ENCODE measurements around the gene MTHFS.
"Not testable (repeated sequence)": the region's sequence is repeated elsewhere in the genome, so short reads cannot be mapped to it uniquely, and the experiment has no call there.

MTHFS gene

DNA sequence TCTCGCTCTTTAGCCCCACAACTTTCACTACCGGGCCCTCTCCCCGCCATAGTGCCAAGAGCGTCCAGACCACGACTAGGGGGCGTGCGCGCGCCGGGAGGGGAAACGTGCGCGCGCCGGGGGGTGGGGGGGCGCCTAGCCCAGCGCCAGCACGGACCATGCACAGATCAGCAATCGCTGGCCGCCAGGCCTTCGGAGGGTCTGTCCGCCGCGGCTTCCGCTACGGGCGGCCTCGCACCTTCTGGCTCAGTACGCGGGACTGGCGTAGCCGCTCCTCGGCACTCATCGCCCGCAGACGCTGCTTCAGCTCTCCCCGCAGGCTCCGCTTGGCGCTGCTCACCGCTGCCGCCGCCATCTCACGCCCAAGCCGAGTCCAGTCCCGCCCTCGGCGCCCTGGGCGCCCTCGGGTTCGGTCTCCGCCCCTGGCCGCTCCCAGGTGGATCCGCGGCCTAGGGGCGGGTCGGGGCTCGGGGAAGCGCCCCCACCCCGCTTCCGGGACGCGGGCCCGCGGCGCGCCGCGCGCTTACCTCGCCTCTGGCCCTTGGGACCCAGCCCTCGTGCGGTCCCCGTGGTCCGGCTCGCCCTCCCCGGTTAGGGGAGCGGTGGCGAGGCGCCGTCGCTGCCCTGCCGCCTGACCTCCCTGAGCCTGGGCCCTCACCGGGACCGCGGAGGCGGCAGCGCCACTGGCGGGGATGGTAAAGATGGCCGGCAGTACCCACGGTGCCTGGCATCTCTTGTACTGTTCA, at the start of gene MTHFS:
Gene MTHFS (minus strand): TSS at position 381 of the 746 bp plus-strand sequence. CDS start 26 bp downstream, at position 355.
- DNase-seq = peak; percentile 82

DNA sequence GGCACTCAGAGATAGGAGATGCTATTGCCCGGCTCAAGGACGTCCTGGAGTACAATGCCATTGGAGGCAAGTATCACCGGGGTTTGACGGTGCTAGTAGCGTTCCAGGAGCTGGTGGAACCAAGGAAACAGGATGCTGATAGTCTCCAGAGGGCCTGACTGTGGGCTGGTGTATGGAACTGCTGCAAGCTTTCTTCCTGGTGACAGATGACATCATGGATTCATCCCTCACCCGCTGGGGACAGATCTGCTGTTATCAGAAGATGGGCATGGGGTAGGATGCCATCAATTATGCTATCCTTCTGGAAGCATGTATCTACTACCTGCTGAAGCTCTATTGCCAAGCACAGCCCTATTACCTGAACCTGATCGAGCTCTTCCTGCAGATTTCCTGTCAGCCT, 47.8 kb upstream of the MTHFS start:
- DNase-seq = no peak

DNA sequence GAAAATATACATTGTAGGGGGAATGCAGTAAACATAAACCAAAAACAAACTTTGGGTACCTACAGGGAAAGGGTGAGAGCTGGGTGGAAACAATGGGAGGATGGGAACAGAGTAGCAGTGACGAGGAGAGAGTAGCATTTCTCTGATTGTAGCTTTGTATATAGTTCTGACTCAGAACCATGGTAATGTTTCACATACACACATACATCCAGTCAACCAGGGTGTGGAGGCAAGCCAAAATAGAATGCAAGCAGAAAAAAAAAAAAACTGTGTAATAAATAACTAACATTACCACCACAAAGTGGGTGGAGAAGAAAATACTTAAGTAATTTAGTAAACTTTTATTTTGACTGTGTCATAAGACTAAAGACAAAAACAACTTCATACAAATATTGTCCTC, 47.0 kb upstream of the MTHFS start:
- DNase-seq = no peak

DNA sequence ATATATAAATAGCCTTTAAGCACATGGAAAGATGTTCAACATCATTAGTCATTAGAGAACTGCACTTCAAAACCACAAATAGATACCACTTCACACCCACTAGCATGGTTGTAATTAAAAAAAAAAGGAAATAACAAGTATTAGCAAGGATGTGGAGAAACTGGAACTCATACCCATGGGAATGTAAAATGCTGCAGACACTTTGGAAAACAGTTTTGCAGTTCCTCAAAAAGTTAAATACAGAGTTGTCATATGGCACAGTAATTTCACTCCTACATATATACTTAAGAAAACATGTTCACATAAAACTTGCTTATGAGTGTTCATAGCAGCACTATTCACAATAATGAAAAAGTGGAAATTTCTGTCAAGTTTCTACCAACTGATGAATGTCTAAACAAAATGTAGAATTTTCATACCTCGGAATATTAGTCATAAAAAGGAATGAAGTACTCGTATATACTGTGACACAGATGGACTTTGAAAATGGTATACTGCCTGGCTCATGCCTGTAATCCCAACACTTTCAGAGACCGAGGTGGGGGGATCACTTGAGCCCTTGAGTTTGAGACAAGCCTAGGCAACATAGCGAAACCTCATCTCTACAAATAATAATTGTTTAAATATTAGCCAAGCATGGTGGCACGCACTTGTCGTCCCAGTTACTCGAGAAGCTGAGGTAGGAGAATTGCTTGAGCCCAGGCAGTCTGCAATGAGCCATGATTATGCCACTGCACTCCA, 46.1 kb upstream of the MTHFS start:
- no peak for DNase-seq

DNA sequence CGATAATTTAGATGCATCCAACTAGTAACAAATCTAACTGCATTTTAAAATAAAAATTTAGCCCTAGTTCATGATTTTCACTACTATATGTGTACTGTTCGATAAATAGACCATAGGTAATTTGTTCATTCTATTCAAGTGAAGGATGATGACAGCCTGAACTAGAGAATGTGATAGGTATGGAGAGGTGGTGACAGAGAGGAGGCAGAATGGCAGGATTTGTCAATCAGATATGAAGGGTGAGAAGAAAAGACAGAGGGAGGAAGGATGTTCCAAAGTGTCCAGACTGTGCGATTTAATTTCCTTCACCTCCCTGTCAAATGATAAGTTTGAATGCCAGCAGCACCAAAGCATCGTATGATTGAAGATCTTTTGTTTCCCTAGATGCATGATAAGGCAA, 42.6 kb upstream of the MTHFS start:
- no peak for DNase-seq

DNA sequence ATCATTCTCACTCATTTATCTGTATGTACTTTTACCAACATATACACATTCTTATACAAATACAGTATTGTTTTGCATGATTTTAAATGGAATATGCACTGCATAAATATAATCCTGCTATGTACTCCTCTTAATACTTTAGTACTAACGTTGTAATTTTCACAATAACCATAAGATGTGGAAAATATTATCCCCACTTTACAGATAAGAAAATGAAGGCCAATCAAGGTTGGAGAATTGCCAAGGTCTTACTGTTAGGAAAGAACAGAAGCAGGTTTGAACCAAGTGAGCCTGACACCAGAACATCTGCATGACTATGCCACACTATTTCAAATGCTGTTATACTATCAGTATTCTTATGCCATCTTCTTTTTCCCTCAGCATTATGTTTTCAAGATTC, 41.3 kb upstream of the MTHFS start:
- DNase-seq = no peak

DNA sequence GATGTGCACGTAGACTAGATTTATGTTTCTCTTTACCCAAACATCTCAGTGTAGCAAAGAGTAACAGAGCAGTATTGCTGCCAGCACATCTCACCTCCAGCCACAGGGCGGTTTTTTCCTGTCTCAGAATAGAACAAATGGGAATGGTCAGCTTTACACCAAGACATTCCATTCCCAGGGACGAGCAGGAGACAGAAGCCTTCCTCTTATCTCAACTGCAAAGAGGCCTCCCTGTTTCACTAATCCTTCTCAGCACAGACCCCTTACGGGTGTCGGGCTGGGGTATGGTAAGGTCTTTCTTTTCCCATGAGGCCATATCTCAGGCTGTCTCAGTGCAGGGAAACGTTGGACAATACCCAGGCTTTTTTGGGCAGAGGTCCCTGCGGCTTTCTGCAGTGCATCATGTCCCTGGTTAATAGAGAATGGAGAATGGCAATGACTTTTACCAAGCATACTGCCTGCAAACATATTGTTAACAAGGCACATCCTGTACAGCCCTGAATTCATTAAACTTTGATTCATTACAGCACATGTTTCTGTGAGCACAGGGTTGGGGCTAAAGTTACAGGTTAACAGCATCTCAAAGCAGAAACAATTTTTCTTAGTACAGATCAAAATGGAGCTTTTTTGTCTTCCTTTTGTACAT, 38.9 kb upstream of the MTHFS start:
- not testable (repeated sequence) for DNase-seq

DNA sequence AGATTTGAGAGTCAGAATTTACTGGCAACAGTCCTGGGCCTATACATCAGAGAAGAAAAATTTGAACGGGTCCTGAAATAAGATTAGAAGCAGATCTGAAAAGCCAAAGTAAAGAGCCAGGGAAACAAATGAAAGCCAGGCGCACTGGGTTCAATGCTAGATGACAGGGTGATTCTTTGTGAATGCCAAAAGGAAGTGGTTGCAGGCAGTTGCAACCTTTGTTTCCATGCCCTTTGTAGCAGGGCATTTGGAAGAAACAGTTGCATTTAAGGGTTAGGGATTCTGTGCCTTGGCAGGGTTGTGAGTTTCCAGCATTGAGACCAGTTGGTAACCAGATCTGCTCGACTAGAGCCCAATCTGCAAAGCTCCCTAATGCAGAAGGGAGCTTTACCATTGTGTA, 36.4 kb upstream of the MTHFS start:
- DNase-seq = no peak

DNA sequence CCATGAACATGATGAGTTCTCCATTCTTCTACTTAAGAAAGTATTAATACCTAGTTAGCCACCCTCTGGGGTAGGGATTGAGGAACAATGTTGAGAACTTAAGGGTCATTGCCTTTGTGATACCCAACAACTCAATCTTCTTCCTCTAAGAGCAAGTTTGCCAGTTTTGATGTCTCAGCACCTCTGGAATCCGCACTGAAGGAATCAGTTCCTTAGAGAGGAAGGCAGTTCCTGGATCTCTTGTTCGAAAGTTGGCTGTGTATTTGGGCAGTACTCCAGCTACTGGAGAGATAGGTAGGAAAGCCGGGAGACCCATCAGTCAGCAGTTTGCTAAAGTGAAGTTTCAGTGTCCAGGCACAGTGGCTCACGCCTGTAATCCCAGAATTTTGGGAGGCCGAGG, 35.6 kb upstream of the MTHFS start:
- no peak for DNase-seq

DNA sequence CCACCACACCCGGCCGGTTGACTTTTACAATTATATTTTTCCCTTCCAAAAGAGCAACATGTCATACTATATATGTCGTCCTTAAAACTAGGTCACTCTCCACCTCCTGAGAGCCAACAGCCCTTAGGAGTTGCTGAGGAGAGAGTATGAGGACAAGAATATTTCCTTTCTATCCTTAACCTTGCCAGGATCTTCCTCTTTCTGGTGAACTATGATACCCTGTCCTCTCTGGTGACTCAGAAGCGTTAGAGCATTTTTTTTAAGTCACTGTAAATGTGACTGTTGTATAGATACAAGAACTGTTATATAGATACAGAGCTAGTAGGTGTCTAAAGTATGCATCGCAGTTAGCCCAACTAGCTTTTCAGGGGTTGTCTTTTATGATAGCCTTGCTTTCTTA, 33.7 kb upstream of the MTHFS start:
- DNase-seq = no peak

DNA sequence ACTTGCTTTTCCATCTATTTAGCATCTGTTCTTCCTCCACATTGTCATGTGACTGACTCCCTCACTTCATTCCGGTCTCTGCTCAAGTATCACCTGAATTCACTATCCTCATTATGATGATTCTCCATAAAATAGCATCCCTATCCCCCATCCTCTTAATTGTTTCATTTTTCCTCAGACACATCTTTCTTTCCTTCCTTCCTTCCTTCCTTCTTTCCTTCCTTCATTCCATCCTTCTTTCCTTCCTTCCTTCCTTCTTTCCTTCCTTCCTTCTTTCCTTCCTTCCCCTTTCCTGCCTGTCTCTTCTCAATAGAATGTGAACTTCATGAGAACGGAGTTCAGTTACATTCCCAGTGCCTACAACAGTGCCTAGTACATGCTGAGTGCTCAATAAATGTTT, 32.6 kb upstream of the MTHFS start:
- DNase-seq = no peak

DNA sequence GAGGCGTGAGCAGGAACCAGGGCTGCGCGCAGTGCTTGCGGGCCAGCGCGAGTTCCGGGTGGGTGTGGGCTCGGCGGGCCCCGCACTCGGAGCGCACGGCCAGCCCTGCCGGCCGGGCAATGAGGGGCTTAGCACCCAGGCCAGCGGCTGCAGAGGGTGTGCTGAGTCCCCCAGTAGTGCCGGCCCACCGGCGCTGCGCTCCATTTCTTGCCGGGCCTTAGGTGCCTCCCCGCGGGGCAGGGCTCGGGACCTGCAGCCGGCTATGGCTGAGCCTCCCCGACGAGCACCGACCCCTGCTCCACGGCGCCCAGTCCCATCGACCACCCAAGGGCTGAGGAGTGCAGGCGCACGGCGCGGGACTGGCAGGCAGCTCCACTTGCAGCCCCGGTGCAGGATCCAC, 29.3 kb upstream of the MTHFS start:
- not testable (repeated sequence) for DNase-seq

DNA sequence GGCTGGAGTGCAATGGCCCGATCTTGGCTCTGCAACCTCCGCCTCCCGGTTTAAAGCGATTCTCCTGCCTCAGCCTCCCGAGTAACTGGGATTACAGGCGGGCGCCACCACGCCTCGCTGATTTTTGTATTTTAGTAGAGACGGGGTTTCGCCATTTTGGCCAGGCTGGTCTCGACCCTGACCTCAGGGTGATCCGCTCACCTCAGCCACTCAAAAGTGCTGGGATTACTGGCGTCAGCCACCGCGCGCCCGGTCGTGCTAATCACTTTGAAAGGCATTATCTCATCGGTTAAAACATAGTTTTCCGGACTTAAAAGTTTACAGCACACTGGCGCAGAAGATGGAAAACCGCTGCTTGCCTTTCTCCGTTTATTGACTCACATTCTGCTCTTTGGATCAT, 27.6 kb upstream of the MTHFS start:
- DNase-seq = no peak

DNA sequence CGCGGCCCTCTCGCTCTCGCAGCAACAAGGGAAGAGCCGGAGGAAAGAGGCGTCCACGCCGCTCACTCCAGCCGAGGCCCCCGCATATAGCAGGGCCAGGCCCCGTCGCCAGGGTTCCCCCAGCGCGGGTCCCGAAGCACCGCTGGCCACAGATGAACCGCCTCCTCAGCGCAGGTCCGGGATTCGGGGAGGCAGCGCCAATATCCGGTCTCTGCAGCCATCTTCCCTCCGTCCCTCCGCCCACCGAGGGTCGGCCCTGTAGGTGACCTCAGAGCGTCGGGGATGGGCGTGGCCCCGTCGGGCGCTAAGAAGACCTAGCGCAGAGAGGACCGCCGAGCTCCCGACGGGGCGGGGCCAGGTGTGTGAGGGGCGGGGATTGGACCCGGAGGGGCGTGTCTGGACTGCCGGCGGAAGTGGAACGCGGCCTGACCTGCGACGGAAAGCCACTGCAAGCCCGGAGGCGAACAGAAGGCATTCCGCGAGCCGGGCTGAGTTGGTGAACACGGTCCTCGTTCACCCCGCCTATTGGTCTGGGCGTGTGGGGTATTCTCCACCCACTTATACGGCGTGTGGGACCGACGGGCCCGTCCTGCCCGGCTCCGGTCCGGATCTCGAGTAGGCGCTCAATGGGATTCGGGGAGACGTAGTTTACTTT, 26.8 kb upstream of the MTHFS start:
- peak; percentile 99 for DNase-seq

DNA sequence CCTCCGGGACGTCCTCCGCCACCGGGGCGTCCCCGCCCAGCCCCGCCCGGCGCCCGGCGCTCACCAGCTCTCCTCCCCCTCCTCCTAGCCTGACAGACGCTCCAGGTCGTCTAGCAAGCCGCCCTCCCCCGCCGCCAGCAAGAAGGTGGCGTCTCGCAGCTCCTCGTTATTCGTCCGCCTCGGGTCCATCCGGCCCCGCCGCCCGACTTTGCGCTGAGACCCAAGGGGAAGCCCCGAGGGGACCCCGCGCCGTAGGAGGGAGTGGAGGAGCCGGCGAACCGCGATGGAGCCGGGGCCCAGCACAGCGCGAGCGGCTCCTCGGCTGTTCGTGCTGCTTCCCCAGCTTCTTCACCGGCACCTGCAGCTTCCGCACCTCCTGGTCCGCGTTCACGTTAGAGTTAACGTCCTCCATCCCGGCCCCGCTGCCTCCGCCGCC, 26.3 kb upstream of the MTHFS start:
- peak; percentile 37 for DNase-seq

DNA sequence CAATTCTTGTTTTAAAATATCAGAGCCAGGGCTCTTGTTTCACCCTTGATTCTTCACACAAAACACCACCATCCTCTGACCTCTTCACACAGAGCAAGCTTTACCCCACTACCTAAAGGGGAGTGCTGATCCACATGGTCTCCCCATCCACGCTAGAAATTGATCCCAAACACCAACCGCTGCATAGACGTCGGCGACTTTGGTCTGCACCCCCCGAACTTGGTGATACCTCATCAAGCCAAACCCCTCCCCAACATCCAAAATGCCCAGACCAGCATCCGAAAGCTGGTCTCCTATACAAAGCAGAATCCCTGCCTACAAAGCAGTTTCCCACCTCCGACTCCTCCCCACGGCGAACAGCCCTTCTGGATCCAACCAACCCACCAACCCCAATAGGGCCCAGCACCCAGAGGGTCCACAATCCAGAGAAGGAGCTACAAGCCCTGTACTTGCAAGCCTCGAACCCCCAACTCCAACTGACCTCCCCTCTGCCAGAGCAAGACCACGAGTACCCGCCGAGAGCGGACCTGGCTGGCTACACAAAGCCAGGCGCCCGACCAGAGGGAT, 25.8 kb upstream of the MTHFS start:
- no peak for DNase-seq

DNA sequence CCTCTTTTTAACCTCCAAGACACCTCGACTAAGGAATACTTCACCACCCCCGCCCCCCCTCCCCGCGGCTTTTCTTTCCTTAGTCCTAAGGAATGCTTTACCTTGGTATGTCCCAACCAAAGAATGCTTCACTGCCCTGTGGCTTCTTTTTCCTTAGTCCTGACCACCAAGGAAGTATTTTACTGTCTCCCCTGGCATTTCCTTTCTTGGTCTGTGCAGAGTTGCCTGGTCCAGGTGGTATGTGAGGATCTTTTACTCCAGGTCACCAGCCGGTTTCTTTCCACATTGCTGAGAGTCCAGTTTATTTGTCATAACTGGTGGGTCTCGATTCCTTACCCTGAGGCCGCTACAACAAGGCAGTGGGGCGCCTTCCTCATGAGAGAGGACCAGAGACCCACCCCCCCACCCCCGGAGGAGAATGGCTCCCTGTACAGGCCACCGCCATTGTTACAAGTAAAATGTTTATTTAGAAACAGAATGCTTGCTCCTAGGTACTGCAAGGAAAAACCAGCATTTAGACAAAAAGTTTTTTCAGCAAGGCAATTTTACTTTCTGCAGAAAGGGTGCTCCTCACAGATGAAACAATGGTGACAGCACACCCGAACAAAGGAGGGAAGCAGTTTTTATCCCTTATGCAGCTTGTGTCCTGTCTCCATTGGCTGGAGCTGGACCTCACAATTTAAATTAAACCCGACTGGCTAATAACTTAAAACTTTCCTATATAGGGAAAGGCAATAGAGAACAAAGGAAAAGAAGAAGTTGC, 23.1 kb upstream of the MTHFS start:
- DNase-seq = no peak

DNA sequence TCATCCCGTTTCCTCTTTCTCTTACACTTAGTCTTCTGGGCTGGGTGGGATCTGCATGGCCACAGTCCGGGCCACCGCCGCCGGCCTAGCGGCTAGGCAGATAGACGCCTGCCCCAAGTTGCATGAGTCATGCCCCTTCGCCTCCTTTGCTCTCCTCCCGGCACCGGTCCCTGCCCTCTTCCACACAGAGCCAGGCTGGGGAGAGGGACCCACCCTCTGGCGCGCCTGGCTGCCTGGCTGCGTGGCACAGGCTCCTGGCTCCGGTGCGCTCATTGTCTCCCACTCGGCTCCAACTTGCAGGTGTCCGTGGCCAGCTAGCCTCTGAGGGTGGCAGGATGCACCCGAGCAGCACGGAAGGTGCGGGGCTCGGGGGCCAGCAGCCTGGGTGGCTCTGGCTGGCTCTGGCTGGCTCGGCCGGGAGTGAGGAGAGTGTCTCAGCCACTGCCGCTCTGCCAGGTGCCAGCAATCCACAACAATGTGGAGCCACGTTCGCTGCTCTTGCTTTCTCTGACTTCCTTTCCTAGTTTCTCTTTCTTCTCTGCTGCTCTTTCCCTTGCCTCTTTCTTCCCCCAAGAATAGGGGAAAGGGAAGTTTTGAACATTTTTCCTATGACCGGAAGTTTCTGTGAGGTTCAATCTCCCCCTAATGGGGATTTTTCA, 22.4 kb upstream of the MTHFS start:
- DNase-seq = no peak

DNA sequence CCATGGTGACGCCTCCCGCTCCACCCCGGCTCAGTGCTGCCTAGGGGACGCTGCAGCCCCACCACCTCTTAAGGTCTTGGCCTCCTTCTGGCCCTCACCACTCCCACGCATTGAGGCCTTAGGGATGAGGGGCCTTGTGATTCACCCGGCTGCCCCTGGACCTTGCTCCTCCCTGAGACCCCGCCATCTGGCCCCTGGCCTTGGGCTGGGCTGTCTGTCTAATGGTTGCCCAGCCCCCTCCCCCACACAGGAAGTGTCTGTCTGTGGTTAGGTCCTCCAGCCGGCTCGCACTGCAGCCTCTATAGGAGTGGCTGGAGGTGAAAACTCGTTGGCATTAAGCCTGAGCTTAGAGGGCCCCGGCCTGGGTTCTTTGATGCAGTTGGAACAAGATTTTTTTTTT, 21.5 kb upstream of the MTHFS start:
- no peak for DNase-seq

DNA sequence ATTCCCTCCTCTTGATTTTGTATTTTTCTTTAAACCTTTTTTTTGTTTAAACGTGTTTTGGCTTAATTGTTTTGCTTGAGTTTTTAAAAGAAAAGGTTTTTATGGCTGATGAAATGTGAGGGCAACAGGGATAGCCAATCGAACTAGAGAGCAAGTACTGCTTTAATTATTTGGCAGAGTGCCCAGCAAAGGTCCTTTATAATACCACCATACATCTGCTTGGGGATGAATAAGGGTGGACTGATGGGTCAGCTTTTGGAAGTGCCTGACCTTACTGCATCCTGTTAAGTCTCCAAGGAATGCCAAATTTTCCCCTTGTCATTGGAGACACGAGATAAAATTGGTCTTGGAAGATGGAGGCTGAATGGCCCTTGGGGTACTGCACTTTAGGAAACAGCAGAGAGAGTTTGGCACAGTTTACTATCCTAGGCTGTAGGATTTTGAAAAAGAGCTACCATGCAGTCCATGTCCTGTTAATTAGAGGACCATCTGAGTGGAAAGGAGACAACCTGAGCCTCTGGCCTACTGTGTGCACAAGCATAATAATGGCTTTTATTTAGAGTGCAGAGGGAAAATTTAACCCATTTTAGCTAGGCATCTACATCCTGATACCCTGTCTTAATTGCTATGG, 19.8 kb upstream of the MTHFS start:
- no peak for DNase-seq

DNA sequence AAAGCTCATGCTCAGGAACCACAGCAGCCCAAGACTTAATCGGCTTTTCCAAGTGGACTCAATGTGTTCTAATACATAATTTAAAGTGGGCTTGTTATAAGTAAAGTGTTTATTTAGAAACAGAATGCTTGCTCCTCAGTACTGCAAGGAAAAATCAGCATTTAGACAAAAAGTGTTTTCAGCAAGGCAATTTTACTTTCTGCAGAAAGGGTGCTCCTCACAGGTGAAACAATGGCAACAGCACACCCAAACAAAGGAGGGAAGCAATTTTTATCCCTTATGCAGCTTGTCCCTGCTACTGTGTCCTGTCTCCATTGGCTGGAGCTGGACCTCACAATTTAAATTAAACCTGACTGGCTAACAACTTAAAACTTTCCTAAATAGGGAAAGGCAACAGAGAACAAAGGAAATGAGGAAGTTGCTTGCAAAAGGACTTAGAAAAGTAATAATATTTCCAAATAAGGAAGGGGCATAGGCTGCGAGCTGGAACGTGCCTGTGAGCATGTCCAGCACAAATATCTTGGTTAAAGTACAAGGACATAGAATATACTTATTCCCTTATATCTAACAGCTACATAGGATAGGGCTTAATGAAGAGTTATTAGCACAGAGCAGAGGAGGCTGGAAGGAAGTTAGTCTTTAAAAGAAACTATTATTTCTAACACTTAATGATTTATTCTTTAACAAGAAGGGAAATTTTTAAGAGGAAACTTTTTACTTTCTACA, 19.1 kb upstream of the MTHFS start:
- not testable (repeated sequence) for DNase-seq
